Right lobe of liver (tissue), 6 donors: Measurements from ENCODE around the gene WDR82. TPM values are rescaled to one million over a fixed set of nuclear protein-coding genes. Genes with fewer than 3 reads are reported as not detected.

Source experiments
- ATAC-seq, 4 donors: fragments of 200-7000 bp; cut with Tn5 transposase; one replicate each; pipeline ENCODE4 v1.9.1; 2020; ENCODE audit warnings: mild to moderate bottlenecking in 4 of 4, moderate library complexity in 4 of 4
- DNase-seq, 3 donors: peaks; one replicate each; pipeline ENCODE4 v3.0.0-alpha.2; 2020
- H3K27ac ChIP-seq, 3 donors: fragments of 200-600 bp; one replicate each; pipeline ENCODE4 v1.8.0; 2022
- H3K27me3 ChIP-seq, 2 donors: fragments of 200-600 bp; one replicate each; pipeline ENCODE4 v1.8.0; 2022
- H3K36me3 ChIP-seq, 4 donors: fragments of 200-600 bp; sonication (generic) in 1 of 4; one replicate each; pipeline versions ENCODE4 v1.5.1 to v1.8.0; 2017 to 2022; ENCODE audit warnings: control low read depth in 1 of 4
- H3K4me1 ChIP-seq, 4 donors: fragments of 200-600 bp; sonication (generic) in 1 of 4; one replicate each; pipeline versions ENCODE4 v1.5.1 to v1.8.0; 2017 to 2022; ENCODE audit warnings: control low read depth in 1 of 4
- H3K4me3 ChIP-seq, 3 donors: fragments of 200-600 bp; one replicate each; pipeline ENCODE4 v1.8.0; 2022
- H3K9me3 ChIP-seq, 4 donors: fragments of 200-600 bp; sonication (generic) in 1 of 4; one replicate each; pipeline versions ENCODE4 v1.5.1 to v1.8.0; 2017 to 2022; ENCODE audit warnings: control low read depth in 1 of 4
- POLR2A ChIP-seq: fragments of 450-650 bp; IDR thresholded peaks from one replicate; pipeline ENCODE4 v1.6.1; 2017; ENCODE audit warnings: antibody characterized with exemption, mild to moderate bottlenecking
- WGBS: methylation state at CpG from one replicate; pipeline ENCODE4 v1.1.6; 2018; ENCODE audit warnings: low coverage, low lambda C conversion rate; ENCODE audit not compliant: insufficient coverage; ENCODE audit errors: missing lambda C conversion rate; 5-methylcytosine and 5-hydroxymethylcytosine counted together
- intact Hi-C, 2 donors: fragments of 100-400 bp; cut with DNase I; formaldehyde crosslinking; loops; one replicate each; pipeline versions ENCODE4 v1.11.2 to v1.14.1; 2022
- microRNA counts: library from miRNA; unstranded; fragments of <30 nt; microRNA quantifications from one replicate; lab custom pipeline; 2016
- microRNA-seq, 2 donors: library from miRNA; unstranded; fragments of <30 nt; microRNA quantifications; one replicate each; pipeline ENCODE4, GENCODE V29; 2019 to 2020
- small RNA-seq, 2 experiments: library from RNA; depleted of rRNA; stranded (forward); fragments of <200 nt; gene quantifications; one replicate each; pipeline ENCODE3, GENCODE V24; 2016
- total RNA-seq, 6 experiments: library from RNA; depleted of rRNA in 2 of 6; stranded (reverse); fragments of >200 nt in 2 of 6; fragmentation: NEBNext Ultra II Directional in 3 of 6; extraction: Animal tissue kit (Norgen Biotek cat#: 25700) in 3 of 6; gene quantifications; one replicate each; pipeline versions ENCODE4 v1.1.0 to v1.2.4, GENCODE V29; 2016 to 2023
- TF ChIP-seq, protein P1 (sequence below), 4 donors: fragments of 200-600 bp in 3 of 4; fragments of 450-650 bp in 1 of 4; IDR thresholded peaks; one replicate each; pipeline versions ENCODE4 v1.5.1 to v1.8.0; 2016 to 2022; ENCODE audit warnings: antibody characterized with exemption in 4 of 4, mild to moderate bottlenecking in 2 of 4
- donor health status: DM: no; HTN: yes; CAD: no.
- donor health status: DM: no; HTN: no; CAD: no.
- donor health status: DM: no; HTN: no; CAD: no.
- donor health status: DM: no; HTN: yes; CAD: no.
- donor health status: DM: no; HTN: yes; CAD: no.

Gene WDR82
- total RNA-seq, 6 experiments from 2014 or later = 14.1 to 25.2 (median 20.7) TPM

DNA sequence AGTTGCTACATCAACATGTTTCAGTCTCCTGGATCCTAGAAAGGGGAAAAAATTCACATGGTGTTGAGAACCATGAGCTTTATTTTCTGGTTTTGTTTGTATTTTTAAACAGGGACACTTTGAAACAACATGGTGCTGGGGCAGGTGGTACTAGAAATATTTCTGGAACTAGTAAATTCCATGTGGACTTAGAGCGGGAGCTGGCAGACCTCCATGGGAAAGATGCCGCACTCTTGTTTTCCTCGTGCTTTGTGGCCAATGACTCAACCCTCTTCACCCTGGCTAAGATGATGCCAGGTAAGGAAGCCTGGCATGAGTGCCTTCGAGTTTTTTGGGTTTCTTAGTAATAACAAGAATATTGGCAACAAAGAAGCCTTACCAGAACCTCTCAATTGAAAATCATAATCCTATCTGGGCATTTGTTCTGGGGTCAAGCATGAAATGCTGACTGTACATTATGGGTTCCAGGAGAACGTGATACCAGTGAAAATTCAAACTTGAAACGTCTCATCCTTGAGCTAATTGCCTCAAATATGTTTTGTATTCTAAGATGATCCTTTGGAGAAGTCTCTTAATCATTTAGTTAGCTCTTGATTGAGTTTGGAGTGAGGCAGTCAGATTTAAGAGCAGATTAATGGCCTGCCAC is 72.6 kb downstream of the WDR82 start:
- H3K27me3 ChIP-seq = no peaks in the 10 kb centered on the region
- 47% methylated on average over 6 of the region's 6 CpGs for WGBS
- H3K4me1 ChIP-seq = peaks cover 0 to 82% (median 38%) of the 10 kb centered on the region in 4 donors
- H3K27ac ChIP-seq = peak overlapping the region; percentile 65 to 99 (median 98)
- H3K9me3 ChIP-seq = no peaks in the 10 kb centered on the region
- intact Hi-C loops = no loop called here
- DNase-seq = peak in 2 of 3 donors; percentile 61 to 74
- ATAC-seq = peak; percentile 1 to 24 (median 10)
- H3K36me3 ChIP-seq = peaks cover 4 to 99% (median 47%) of the 10 kb centered on the region in 4 donors
- TF ChIP-seq, protein P1, sequence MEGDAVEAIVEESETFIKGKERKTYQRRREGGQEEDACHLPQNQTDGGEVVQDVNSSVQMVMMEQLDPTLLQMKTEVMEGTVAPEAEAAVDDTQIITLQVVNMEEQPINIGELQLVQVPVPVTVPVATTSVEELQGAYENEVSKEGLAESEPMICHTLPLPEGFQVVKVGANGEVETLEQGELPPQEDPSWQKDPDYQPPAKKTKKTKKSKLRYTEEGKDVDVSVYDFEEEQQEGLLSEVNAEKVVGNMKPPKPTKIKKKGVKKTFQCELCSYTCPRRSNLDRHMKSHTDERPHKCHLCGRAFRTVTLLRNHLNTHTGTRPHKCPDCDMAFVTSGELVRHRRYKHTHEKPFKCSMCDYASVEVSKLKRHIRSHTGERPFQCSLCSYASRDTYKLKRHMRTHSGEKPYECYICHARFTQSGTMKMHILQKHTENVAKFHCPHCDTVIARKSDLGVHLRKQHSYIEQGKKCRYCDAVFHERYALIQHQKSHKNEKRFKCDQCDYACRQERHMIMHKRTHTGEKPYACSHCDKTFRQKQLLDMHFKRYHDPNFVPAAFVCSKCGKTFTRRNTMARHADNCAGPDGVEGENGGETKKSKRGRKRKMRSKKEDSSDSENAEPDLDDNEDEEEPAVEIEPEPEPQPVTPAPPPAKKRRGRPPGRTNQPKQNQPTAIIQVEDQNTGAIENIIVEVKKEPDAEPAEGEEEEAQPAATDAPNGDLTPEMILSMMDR (IDR thresholded peaks at IDR 0.05) = no peak
- TF ChIP-seq POLR2A = no peak
- peak overlapping the region in 1 of 3 donors; percentile 20 for H3K4me3 ChIP-seq

MicroRNAs encoded within 50 kb of the gene (microRNA counts, 767-probe panel; counts per million panel counts)
- microRNA hsa-let-7g-5p (lab: Ali Mortazavi, UCI) = 17,598 counts per million, percentile 96 among the panel's probes with 10 or more counts

Small RNA genes lying within 50 kb of the gene (microRNA-seq; reads per million reads assigned to microRNA genes)
- gene MIR135A1 (0.58 to 2.6 reads per million in 2 donors), gene MIRLET7G (153,838 to 159,545 reads per million in 2 donors)

Small RNA genes lying within 50 kb of the gene (small RNA-seq; reads per million reads assigned to genes)
- 0 reads per million in 2 experiments for gene MIR135A1
- 724 to 1,056 reads per million in 2 experiments for gene MIRLET7G

Other genes with a start within 250 kb of the WDR82 start
- 1 to 10 TPM; 3.0 to 4.2 (median 3.5) TPM for gene DUSP7, start 222.1 kb downstream of the WDR82 start, total RNA-seq
- gene POC1A, start 124.2 kb downstream of the WDR82 start, total RNA-seq = 1 to 10 TPM; 2.0 to 4.3 (median 3.2) TPM
- 100 to 1,000 TPM in 4 of 6 experiments, 10 to 100 TPM in 2; 73.4 to 783 (median 147) TPM for gene ALAS1, start 80.5 kb downstream of the WDR82 start, total RNA-seq
- gene TLR9, start 53.0 kb downstream of the WDR82 start, total RNA-seq = under 1 TPM in 4 of 6 experiments, not detected in 2; 0.12 to 0.59 (median 0.24) TPM
- 10 to 100 TPM; 12.9 to 34.4 (median 23.7) TPM for gene TWF2, start 39.5 kb downstream of the WDR82 start, total RNA-seq
- gene PPM1M, start 32.9 kb downstream of the WDR82 start, total RNA-seq = 1 to 10 TPM; 2.8 to 7.1 (median 4.5) TPM
- 100 to 1,000 TPM in 4 of 6 experiments, 10 to 100 TPM in 2; 75.1 to 320 (median 178) TPM for gene GLYCTK, start 9.2 kb upstream of the WDR82 start, total RNA-seq
- gene DNAH1, start 37.7 kb upstream of the WDR82 start, total RNA-seq = 10 to 100 TPM in 2 of 6 experiments, 1 to 10 TPM in 4; 1.6 to 11.2 (median 8.1) TPM
- gene BAP1, start 131.4 kb upstream of the WDR82 start, total RNA-seq = 10 to 100 TPM; 33.1 to 46.5 (median 38.7) TPM
- gene PHF7, start 132.0 kb upstream of the WDR82 start, total RNA-seq = 1 to 10 TPM; 2.6 to 4.8 (median 4.0) TPM
- gene SEMA3G, start 166.5 kb upstream of the WDR82 start, total RNA-seq = 1 to 10 TPM in 2 of 6 experiments, under 1 TPM in 4; 0.60 to 2.8 (median 0.80) TPM
- gene TNNC1, start 175.4 kb upstream of the WDR82 start, total RNA-seq = 10 to 100 TPM in 1 of 6 experiments, 1 to 10 TPM in 3, under 1 TPM in 2; 0.55 to 12.2 (median 1.3) TPM
- gene NISCH, start 177.0 kb upstream of the WDR82 start, total RNA-seq = 10 to 100 TPM; 19.7 to 51.9 (median 30.6) TPM
- 100 to 1,000 TPM in 3 of 6 experiments, 10 to 100 TPM in 3; 60.7 to 268 (median 92.5) TPM for gene STAB1, start 216.7 kb upstream of the WDR82 start, total RNA-seq